HCT116 (cell line): ENCODE measurements around the gene DGAT2.

Experiments
- EZH2 ChIP-seq: fragments of 200-600 bp; sonication (generic); IDR thresholded peaks from 2 replicates; pipeline ENCODE4 v1.6.1; 2017; ENCODE audit warnings: antibody characterized with exemption, mixed run types
- MAX ChIP-seq: IDR thresholded peaks from 2 replicates; pipeline ENCODE4 v1.6.1; 2012
- POLR2AphosphoS5 ChIP-seq: IDR thresholded peaks from 2 replicates; pipeline ENCODE4 v1.6.1; 2011; ENCODE audit warnings: mild to moderate bottlenecking, low read depth, low read length, moderate library complexity
- RAD21 ChIP-seq: IDR thresholded peaks from 2 replicates; pipeline ENCODE4 v1.6.1; 2012; ENCODE audit warnings: low read depth, mild to moderate bottlenecking
- SIN3A ChIP-seq: IDR thresholded peaks from 2 replicates; pipeline ENCODE4 v1.6.1; 2012; ENCODE audit warnings: low read depth
- TF ChIP-seq, protein P1 (sequence below), 3 experiments: fragments of 200-600 bp in 1 of 3; sonication (generic) in 1 of 3; IDR thresholded peaks in 2 of 3; conservative IDR thresholded peaks in 1 of 3; 2 replicates each; pipeline ENCODE4 v1.5.1; 2012 to 2017; ENCODE audit warnings: low read depth in 2 of 3, low read length in 2 of 3, antibody characterized with exemption in 1 of 3, borderline replicate concordance in 1 of 3, control low read depth in 1 of 3, mild to moderate bottlenecking in 1 of 3, mixed read lengths in 1 of 3, mixed run types in 1 of 3, moderate library complexity in 1 of 3; ENCODE audit not compliant: insufficient read depth in 1 of 3

- TF ChIP-seq RAD21 = no peak
- TF ChIP-seq MAX = no peak
- TF ChIP-seq, protein P1, sequence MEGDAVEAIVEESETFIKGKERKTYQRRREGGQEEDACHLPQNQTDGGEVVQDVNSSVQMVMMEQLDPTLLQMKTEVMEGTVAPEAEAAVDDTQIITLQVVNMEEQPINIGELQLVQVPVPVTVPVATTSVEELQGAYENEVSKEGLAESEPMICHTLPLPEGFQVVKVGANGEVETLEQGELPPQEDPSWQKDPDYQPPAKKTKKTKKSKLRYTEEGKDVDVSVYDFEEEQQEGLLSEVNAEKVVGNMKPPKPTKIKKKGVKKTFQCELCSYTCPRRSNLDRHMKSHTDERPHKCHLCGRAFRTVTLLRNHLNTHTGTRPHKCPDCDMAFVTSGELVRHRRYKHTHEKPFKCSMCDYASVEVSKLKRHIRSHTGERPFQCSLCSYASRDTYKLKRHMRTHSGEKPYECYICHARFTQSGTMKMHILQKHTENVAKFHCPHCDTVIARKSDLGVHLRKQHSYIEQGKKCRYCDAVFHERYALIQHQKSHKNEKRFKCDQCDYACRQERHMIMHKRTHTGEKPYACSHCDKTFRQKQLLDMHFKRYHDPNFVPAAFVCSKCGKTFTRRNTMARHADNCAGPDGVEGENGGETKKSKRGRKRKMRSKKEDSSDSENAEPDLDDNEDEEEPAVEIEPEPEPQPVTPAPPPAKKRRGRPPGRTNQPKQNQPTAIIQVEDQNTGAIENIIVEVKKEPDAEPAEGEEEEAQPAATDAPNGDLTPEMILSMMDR (IDR thresholded peaks at IDR 0.05 in 2 of 3, conservative IDR thresholded peaks at IDR 0.05 in 1 of 3; ENCODE audit: borderline replicate concordance in 1 of 3, insufficient read depth in 1 of 3, low read depth in 2 of 3, low read length in 2 of 3) = no peak
- TF ChIP-seq POLR2AphosphoS5 = no peak
- no peak for TF ChIP-seq SIN3A
- no peak for TF ChIP-seq EZH2
Measured at GRCh38 chr11:75734491-75735180, 33.9 kb upstream of the DGAT2 start.
